AG09309 (cell line): ENCODE results near the gene GCNT3.
"Not testable (repeated sequence)": the region's sequence is repeated elsewhere in the genome, so short reads cannot be mapped to it uniquely, and the experiment has no call there.

ENCODE experiments used
- DNase-seq: peaks from one replicate; pipeline ENCODE4 v3.0.0-alpha.2; 2010; ENCODE audit warnings: low read depth
- H3K4me3 ChIP-seq: 2 replicates; pipeline ENCODE4 v1.5.1; 2011; ENCODE audit warnings: mild to moderate bottlenecking, low read depth, low read length, moderate library complexity; ENCODE audit not compliant: control insufficient read depth
- CTCF ChIP-seq: IDR thresholded peaks from 2 replicates; pipeline ENCODE4 v1.5.1; 2011; ENCODE audit warnings: mild to moderate bottlenecking, low read depth, low read length, inconsistent platforms; ENCODE audit not compliant: insufficient read depth, control insufficient read depth; ENCODE audit errors: missing control alignments

GCNT3 gene

GRCh38 chr15:59642351-59642750, 30.8 kb downstream of the GCNT3 start:
- H3K4me3 ChIP-seq: no peak overlapping the region
- TF ChIP-seq CTCF: no peak
- no peak for DNase-seq

GRCh38 chr15:59644756-59645155, 33.2 kb downstream of the GCNT3 start:
- no peak overlapping the region for H3K4me3 ChIP-seq
- no peak for DNase-seq
- TF ChIP-seq CTCF: no peak

- not testable (repeated sequence) for H3K4me3 ChIP-seq, DNase-seq
Observed at GRCh38 chr15:59645812-59646211, 34.2 kb downstream of the GCNT3 start.

GRCh38 chr15:59646277-59646676, 34.7 kb downstream of the GCNT3 start:
- H3K4me3 ChIP-seq: no peak overlapping the region
- no peak for TF ChIP-seq CTCF
- DNase-seq: no peak

GRCh38 chr15:59647085-59647484, 35.5 kb downstream of the GCNT3 start:
- no peak for TF ChIP-seq CTCF
- no peak for DNase-seq
- H3K4me3 ChIP-seq: no peak overlapping the region

- TF ChIP-seq CTCF: no peak
- H3K4me3 ChIP-seq: no peak overlapping the region
Observed at GRCh38 chr15:59649603-59650002, 38.0 kb downstream of the GCNT3 start.

GRCh38 chr15:59654046-59654445, 42.5 kb downstream of the GCNT3 start:
- no peak overlapping the region for H3K4me3 ChIP-seq
- DNase-seq: no peak
- TF ChIP-seq CTCF: no peak

More at GRCh38 chr15:59649603-59650002, 38.0 kb downstream of the GCNT3 start:
- no peak for DNase-seq
